Endothelial cell of umbilical vein (primary cell): ENCODE measurements around the gene GRID1. TPM values are rescaled to one million over a fixed set of nuclear protein-coding genes. Genes with fewer than 3 reads are reported as not detected.

Experiments used
- BruUV-seq: library from RNA; stranded (reverse); fragments of 400-500 nt; replicated peaks from 2 replicates; lab custom pipeline; 2021; lab: Mats Ljungman, UMichigan
- CTCF ChIA-PET: fragments of 300-600, 350-600 bp; sonication (Branson Sonifier 250); formaldehyde crosslinking; loops from one replicate; lab custom pipeline; 2021; ENCODE audit warnings: antibody characterized with exemption, inconsistent platforms; lab: Charles Lee
- POLR2A ChIA-PET: fragments of 300-600, 350-600 bp; sonication (Branson Sonifier 250); formaldehyde crosslinking; loops from one replicate; lab custom pipeline; 2021; ENCODE audit warnings: antibody characterized with exemption, inconsistent platforms; lab: Charles Lee
- DNase-seq: peaks from one replicate; pipeline ENCODE4 v3.0.0-alpha.2; 2011; ENCODE audit warnings: low read depth, low spot score
- FAIRE-seq: peaks from 2 replicates; lab custom pipeline; 2011; peaks lifted over from hg19 to GRCh38; lab: Jason Lieb, UNC
- H2AFZ ChIP-seq: 2 replicates; pipeline ENCODE4 v1.6.0; 2012; ENCODE audit warnings: low read depth, low read length, control low read depth, inconsistent platforms
- H3K27ac ChIP-seq: 2 replicates; pipeline ENCODE4 v1.5.1; 2011; ENCODE audit warnings: low read depth, mild to moderate bottlenecking, control low read depth, low read length, moderate library complexity; ENCODE audit not compliant: insufficient read depth
- H3K27me3 ChIP-seq, 2 experiments: 2 replicates each; pipeline versions ENCODE4 v1.6.0 to v1.6.1; 2011; ENCODE audit warnings: low read length in 2 of 2, mixed read lengths in 1 of 2; ENCODE audit not compliant: control insufficient read depth in 2 of 2, insufficient read depth in 2 of 2
- H3K36me3 ChIP-seq, 2 experiments: 2 replicates in 1 of 2; 3 replicates in 1 of 2; pipeline ENCODE4 v1.5.1; 2011; ENCODE audit warnings: low read length in 2 of 2, mild to moderate bottlenecking in 1 of 2, moderate library complexity in 1 of 2; ENCODE audit not compliant: control insufficient read depth in 2 of 2, insufficient read depth in 2 of 2; ENCODE audit errors: extremely low read depth in 1 of 2
- H3K4me1 ChIP-seq: 3 replicates; pipeline ENCODE4 v1.5.1; 2011; ENCODE audit warnings: mild to moderate bottlenecking, low read length; ENCODE audit not compliant: control insufficient read depth, insufficient read depth; ENCODE audit errors: extremely low read depth
- H3K4me2 ChIP-seq: 2 replicates; pipeline ENCODE4 v1.6.1; 2011; ENCODE audit warnings: low read length, control low read depth, mixed read lengths; ENCODE audit not compliant: insufficient read depth
- H3K4me3 ChIP-seq, 3 experiments: fragments of 200-600 bp in 1 of 3; sonication (generic), shearing (Covaris generic) in 1 of 3; replicated peaks in 1 of 3; 2 replicates each; pipeline ENCODE4 v1.5.1; 2011 to 2016; ENCODE audit warnings: control low read depth in 3 of 3, low read length in 3 of 3, mild to moderate bottlenecking in 2 of 3, inconsistent platforms in 1 of 3, low read depth in 1 of 3, moderate library complexity in 1 of 3; ENCODE audit not compliant: insufficient read depth in 1 of 3
- H3K79me2 ChIP-seq: 2 replicates; pipeline ENCODE4 v1.6.0; 2012; ENCODE audit warnings: low read length, inconsistent platforms; ENCODE audit not compliant: control insufficient read depth, insufficient read depth
- H3K9ac ChIP-seq: replicated peaks from 2 replicates; pipeline ENCODE3; 2011; ENCODE audit warnings: low read length, control low read depth; ENCODE audit not compliant: insufficient read depth; ENCODE audit errors: extremely low read depth
- H3K9me1 ChIP-seq: replicated peaks from 3 replicates; pipeline ENCODE4 v1.6.0; 2011; ENCODE audit warnings: mild to moderate bottlenecking, low read length; ENCODE audit not compliant: control insufficient read depth, insufficient read depth; ENCODE audit errors: extremely low read depth
- H3K9me3 ChIP-seq: replicated peaks from 2 replicates; pipeline ENCODE4 v1.5.1; 2012; ENCODE audit warnings: low read length, inconsistent platforms; ENCODE audit not compliant: control insufficient read depth, insufficient read depth
- H4K20me1 ChIP-seq: replicated peaks from 2 replicates; pipeline ENCODE3; 2011; ENCODE audit warnings: mild to moderate bottlenecking, low read length; ENCODE audit not compliant: control insufficient read depth, insufficient read depth; ENCODE audit errors: extremely low read depth
- CTCF ChIP-seq, 2 donors: IDR thresholded peaks; 1 replicate in 1 of 2; 2 replicates in 1 of 2; pipeline ENCODE4 v1.5.1; 2011; ENCODE audit warnings: low read length in 2 of 2, mild to moderate bottlenecking in 2 of 2, moderate library complexity in 2 of 2, control low read depth in 1 of 2, inconsistent platforms in 1 of 2, low read depth in 1 of 2; ENCODE audit not compliant: insufficient read depth in 1 of 2; ENCODE audit errors: extremely low read depth in 1 of 2
- EZH2 ChIP-seq: IDR thresholded peaks from 2 replicates; pipeline ENCODE4 v1.6.1; 2012; ENCODE audit warnings: borderline replicate concordance, low read depth, mild to moderate bottlenecking, moderate library complexity, low read length, inconsistent platforms; ENCODE audit not compliant: severe bottlenecking
- FOS ChIP-seq: IDR thresholded peaks from 2 replicates; pipeline ENCODE4 v1.6.1; 2011; ENCODE audit warnings: mild to moderate bottlenecking, low read length, moderate library complexity, borderline replicate concordance; ENCODE audit not compliant: insufficient read depth
- GATA2 ChIP-seq: IDR thresholded peaks from 2 replicates; pipeline ENCODE4 v1.7.0; 2011; ENCODE audit warnings: low read depth, mild to moderate bottlenecking, moderate library complexity, mixed read lengths, low read length; ENCODE audit not compliant: insufficient read length, insufficient read depth
- JUN ChIP-seq: IDR thresholded peaks from 2 replicates; pipeline ENCODE4 v1.6.1; 2011; ENCODE audit warnings: borderline replicate concordance, low read depth; ENCODE audit not compliant: insufficient read length, insufficient read depth
- MAX ChIP-seq: IDR thresholded peaks from 2 replicates; pipeline ENCODE4 v1.6.1; 2011; ENCODE audit not compliant: insufficient read depth, insufficient read length
- MYC ChIP-seq: IDR thresholded peaks from one replicate; pipeline ENCODE4 v1.6.1; 2011; ENCODE audit warnings: mild to moderate bottlenecking, low read depth, low read length
- POLR2A ChIP-seq: IDR thresholded peaks from 2 replicates; pipeline ENCODE4 v1.6.1; 2012; ENCODE audit warnings: low read depth, mild to moderate bottlenecking, control low read depth, low read length
- POLR2AphosphoS5 ChIP-seq: IDR thresholded peaks from 2 replicates; pipeline ENCODE4 v1.6.1; 2012; ENCODE audit warnings: low read depth, mild to moderate bottlenecking, control low read depth, low read length, moderate library complexity; ENCODE audit not compliant: insufficient read depth
- dilution Hi-C: fragments of 300-500 bp; cut with MboI; formaldehyde crosslinking; loops from one replicate; pipeline ENCODE4 v1.15.0; 2019; ENCODE audit warnings: low sequenced_read_pairs; ENCODE audit not compliant: extremely low pct_ligation_motif_present
- intact Hi-C: fragments of 100-400 bp; cut with micrococcal nuclease; formaldehyde crosslinking; loops from one replicate; pipeline ENCODE4 v1.10.0; 2022
- polyA plus RNA-seq, 4 experiments: library from polyadenylated mRNA; depleted of rRNA in 3 of 4; stranded (reverse) in 3 of 4; unstranded in 1 of 4; fragments of >200 nt; gene quantifications; 2 replicates each; pipeline versions ENCODE4 v1.2.1 to v1.2.3, GENCODE V29; 2011 to 2012; ENCODE audit warnings: missing spikeins in 1 of 4
- total RNA-seq: library from RNA; stranded (reverse); gene quantifications from 2 replicates; pipeline ENCODE4 v1.2.3, GENCODE V29; 2021

GRID1 gene
- total and polyA plus RNA-seq, 2 donors (not counting 3 experiments of a cell fraction or from before 2014, with no cell fraction given), result not detected

DNA sequence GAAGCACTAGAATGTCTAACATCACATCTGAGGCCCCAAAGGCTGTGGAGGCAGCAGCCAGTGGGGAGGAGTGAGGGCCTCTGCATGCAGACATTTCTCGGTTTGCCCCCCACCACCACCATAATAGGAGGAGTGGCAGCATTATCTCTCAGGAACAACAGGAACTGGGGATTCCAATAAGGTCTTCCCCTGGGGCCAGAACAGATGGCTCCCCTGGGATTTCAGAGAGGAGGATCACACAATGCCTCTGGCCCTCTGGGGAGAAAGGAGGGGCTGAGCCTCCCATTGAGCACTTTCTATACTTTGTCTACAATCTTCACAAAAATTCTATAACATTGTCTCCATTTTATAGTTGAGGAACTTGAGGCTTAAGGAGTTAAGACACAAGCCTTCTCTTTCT lies 61.1 kb downstream of the GRID1 start:
- no peak overlapping the region for H3K4me2 ChIP-seq
- H3K9me3 ChIP-seq, result no peaks in the 10 kb centered on the region
- H2AFZ ChIP-seq, result no peak overlapping the region
- no peaks in the 10 kb centered on the region for H3K36me3 ChIP-seq
- H3K27me3 ChIP-seq, result no peaks in the 10 kb centered on the region
- TF ChIP-seq MYC (no peak), CTCF (IDR thresholded peaks at IDR 0.05; ENCODE audit: extremely low read depth in 1 of 2, insufficient read depth in 1 of 2, low read depth in 1 of 2, low read length in 2 of 2) (no peak), JUN (no peak), EZH2 (no peak), POLR2A (no peak), GATA2 (no peak), FOS (no peak), MAX (no peak), POLR2AphosphoS5 (no peak)
- H3K4me3 ChIP-seq, result no peak overlapping the region
- DNase-seq (no peak), FAIRE-seq (no peak)
- no peaks in the 10 kb centered on the region for H4K20me1 ChIP-seq
- no peaks in the 10 kb centered on the region for H3K9me1 ChIP-seq
- H3K79me2 ChIP-seq, result no peaks in the 10 kb centered on the region
- dilution Hi-C loops, result no loop called here
- no TSS peak for BruUV-seq
- H3K27ac ChIP-seq, result no peak overlapping the region
- CTCF ChIA-PET, result no interaction called here
- intact Hi-C loops, result no loop called here
- no peaks in the 10 kb centered on the region for H3K4me1 ChIP-seq
- H3K9ac ChIP-seq, result no peak overlapping the region
- POLR2A ChIA-PET, result no interaction called here
